Astrocyte of the cerebellum (primary cell): ENCODE measurements around the gene STUM.

Experiments
- DNase-seq: peaks from one replicate; pipeline ENCODE4 v3.0.0-alpha.2; 2011; ENCODE audit warnings: low read depth
- H3K4me3 ChIP-seq: 2 replicates; pipeline ENCODE4 v1.5.1; 2011; ENCODE audit warnings: mild to moderate bottlenecking, low read depth, low read length, moderate library complexity
- CTCF ChIP-seq: IDR thresholded peaks from 2 replicates; pipeline ENCODE4 v1.5.1; 2012; ENCODE audit warnings: low read length, low read depth, moderate library complexity, mild to moderate bottlenecking; ENCODE audit errors: missing control alignments
- in situ Hi-C: cut with HindIII; loops from 2 replicates; pipeline ENCODE4 v1.10.0; 2017; ENCODE audit warnings: low sequenced_read_pairs

Gene STUM

GRCh38 chr1:226653311-226653921, 104.9 kb downstream of the STUM start:
- no peak overlapping the region for H3K4me3 ChIP-seq
- in situ Hi-C loops, result no loop called here
- no peak for TF ChIP-seq CTCF
- no peak for DNase-seq

DNA sequence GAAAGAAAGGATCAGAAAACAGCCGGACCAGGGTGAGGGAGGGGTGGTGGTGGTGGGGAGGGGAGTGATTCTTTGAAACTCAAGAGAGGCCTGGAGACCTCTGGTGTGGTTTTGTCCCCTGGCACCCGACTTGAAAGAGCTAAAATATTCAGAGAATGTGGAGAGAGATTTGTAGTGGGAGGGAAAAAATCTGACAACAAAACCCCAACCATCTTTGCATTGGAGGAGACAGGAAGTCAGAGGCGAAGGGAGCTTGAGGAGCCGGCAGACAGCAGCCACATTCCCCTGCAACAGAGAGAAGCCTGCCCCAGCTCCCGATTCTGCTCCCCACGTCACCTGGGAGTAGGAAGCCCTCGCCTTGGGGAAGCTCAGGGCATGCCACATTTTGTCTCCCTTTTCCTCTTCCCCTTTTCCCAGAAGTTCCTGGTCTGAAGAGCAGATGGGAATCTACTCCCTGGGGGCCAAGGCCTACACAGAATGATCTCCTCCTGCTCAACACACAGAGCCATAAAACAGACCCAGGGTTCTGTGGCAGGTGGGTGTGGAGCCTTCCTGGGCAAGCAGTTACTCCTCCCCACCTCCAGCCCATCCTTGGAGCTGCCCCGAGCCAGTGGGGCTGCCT, 105.6 kb downstream of the STUM start:
- in situ Hi-C loops, result no loop called here
- TF ChIP-seq CTCF, result no peak
- peak; percentile 84 for DNase-seq
- H3K4me3 ChIP-seq, result no peak overlapping the region

DNA sequence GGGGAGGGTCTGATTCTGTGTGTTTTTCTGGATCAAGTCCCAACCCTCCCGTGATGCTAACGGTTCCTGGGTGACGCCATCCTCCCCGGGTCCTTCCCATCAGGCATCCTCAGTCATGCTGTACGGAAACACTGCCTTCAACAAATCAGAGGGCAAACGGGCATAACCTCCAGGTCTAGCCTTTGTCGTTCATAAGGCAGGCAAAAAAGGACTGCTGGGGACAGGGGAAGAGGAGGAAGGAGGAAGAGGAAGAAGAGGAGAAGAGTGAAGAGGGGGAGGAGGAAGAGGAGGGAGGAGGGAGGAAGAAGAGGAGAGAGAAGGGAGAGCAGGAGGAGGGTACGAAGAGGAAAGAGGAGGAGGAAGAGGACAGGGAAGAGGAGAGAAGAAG, 106.1 kb downstream of the STUM start:
- in situ Hi-C loops, result no loop called here
- H3K4me3 ChIP-seq, result no peak overlapping the region
- no peak for DNase-seq
- no peak for TF ChIP-seq CTCF

- no peak overlapping the region for H3K4me3 ChIP-seq
- TF ChIP-seq CTCF, result no peak
- in situ Hi-C loops, result no loop called here
- DNase-seq, result no peak
Observed at GRCh38 chr1:226655251-226656163, 106.9 kb downstream of the STUM start.

DNA sequence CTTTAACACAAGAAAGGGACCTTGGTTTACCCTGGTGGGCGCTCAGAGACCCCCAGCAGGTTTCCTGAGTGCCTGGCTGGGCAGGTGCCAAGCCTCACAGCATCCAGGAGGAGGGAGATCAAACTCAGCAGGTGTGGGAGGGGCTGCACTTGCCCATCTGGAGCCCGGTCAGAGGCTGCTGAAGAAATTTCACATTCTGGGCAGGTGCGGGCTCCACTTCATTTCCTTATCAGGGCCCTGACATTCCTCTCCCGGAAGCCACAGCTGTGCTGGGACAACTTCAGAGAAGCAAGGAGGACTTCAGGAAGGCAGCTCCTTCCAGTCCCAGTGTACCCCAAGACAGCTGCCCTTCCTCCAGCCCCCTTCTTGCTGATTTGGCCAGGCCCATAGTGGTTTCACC, 107.6 kb downstream of the STUM start:
- DNase-seq, result no peak
- TF ChIP-seq CTCF, result no peak
- in situ Hi-C loops, result no loop called here
- no peak overlapping the region for H3K4me3 ChIP-seq

DNA sequence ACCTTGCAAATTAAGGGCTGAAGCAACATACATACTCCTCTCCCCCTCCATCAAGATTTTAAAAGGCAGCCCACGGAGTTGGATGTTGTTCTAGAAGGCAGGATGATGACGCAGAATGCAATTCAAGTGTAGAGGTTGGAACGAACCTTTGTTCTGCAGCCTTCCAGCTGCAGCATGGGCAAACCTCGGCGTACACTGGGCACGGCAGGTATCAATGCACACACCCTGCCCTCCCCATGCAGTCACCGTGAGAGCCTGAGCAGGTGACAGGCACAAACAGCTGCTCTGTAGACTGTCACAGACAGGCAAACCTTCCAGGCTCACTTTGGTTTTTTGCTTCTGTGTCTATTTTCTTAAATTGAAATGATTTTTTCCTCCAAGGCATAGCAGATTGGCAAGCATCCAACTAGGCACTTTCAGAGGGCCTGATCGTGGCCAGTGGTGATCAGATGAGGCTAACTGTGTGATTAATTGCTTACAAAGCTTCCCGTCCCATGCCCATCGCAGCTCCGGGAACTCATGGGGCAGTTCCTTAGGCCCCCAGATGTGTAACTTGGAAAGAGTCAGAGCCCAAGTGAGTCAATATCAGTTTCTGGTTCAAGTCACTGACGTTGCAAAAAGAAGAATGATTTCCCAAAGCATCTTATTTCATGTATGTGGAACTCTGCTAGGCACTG, 108.2 kb downstream of the STUM start:
- TF ChIP-seq CTCF, result no peak

More for the DNA sequence above, 108.2 kb downstream of the STUM start:
- in situ Hi-C loops, result no loop called here
- H3K4me3 ChIP-seq, result no peak overlapping the region
- peak; percentile 67 for DNase-seq
